ENCODE data around the gene MOB3B.

MOB3B gene

GRCh38 chr9:27518006-27518405 lies 11.6 kb downstream of the MOB3B start:
- no peak for DNase-seq (ENCODE audit: low spot score)
- TF ChIP-seq, protein P1, sequence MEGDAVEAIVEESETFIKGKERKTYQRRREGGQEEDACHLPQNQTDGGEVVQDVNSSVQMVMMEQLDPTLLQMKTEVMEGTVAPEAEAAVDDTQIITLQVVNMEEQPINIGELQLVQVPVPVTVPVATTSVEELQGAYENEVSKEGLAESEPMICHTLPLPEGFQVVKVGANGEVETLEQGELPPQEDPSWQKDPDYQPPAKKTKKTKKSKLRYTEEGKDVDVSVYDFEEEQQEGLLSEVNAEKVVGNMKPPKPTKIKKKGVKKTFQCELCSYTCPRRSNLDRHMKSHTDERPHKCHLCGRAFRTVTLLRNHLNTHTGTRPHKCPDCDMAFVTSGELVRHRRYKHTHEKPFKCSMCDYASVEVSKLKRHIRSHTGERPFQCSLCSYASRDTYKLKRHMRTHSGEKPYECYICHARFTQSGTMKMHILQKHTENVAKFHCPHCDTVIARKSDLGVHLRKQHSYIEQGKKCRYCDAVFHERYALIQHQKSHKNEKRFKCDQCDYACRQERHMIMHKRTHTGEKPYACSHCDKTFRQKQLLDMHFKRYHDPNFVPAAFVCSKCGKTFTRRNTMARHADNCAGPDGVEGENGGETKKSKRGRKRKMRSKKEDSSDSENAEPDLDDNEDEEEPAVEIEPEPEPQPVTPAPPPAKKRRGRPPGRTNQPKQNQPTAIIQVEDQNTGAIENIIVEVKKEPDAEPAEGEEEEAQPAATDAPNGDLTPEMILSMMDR (IDR thresholded peaks at IDR 0.05; ENCODE audit: extremely low read depth, missing control alignments), result no peak

DNA sequence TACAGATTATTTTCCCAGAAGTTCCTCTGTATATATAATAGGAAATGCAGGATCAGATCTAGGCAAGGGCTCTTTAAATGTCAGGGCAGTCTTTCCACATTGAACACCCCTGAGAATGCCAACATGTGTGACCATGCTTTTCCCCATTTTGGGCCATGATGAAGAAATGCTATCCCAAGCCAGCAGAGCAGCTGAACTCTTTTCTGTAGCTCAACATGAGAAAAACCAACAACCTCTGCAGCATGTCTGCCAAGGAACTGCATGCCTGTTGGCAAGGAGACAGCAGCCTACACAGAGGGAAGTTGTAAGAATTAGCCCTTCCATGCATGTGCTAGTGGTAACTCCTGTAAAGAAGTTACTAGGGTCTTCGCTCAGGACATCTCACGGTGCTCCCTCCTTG lies 15.1 kb downstream of the MOB3B start:
- TF ChIP-seq, protein P1 (IDR thresholded peaks at IDR 0.05; ENCODE audit: extremely low read depth, missing control alignments), result no peak
- DNase-seq (ENCODE audit: low spot score), result no peak

- TF ChIP-seq, protein P1 (IDR thresholded peaks at IDR 0.05; ENCODE audit: extremely low read depth, missing control alignments), result no peak
Observed at GRCh38 chr9:27511771-27512170, 17.8 kb downstream of the MOB3B start.

DNA sequence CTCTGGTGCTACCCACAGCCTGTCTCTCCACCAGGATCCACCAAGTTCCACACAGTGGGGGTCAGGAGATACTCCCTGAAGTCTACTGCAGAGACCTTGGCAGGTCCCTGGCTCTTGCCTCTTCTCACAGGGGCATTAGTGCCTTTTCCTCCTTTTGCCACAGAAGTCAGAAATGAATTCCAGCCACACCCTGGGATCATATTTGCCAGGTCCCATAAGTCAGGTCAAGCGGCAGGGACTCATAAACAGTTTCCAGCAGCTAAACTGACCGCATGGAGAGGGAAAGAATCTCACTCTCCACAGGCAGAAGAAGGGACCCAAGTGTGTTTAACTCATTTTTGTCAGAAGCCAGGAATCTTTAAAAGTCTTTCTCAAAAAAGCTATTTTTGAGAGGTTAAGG lies 18.8 kb downstream of the MOB3B start:
- TF ChIP-seq, protein P1 (IDR thresholded peaks at IDR 0.05; ENCODE audit: extremely low read depth, missing control alignments), result no peak
- no peak for DNase-seq (ENCODE audit: low spot score)

More at GRCh38 chr9:27511771-27512170, 17.8 kb downstream of the MOB3B start:
- DNase-seq (ENCODE audit: low spot score), result no peak

DNA sequence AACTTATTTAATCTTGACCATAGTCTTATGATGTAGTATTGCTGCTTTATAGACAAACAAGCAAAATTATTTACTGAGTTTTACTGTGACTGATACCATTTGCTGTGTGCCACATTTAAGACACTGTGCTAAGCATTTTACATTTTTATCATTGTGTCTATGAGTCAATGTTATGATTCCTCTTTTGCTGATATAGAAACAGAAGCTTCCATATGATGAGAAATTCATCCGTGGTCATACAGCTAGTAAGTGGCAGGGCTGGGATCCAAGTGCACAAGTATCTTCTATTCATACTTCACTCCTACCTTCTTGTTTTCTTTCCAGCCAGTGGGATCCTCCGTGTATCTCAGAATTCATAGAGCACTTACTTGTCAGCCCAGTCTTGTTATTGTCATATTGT lies 22.6 kb downstream of the MOB3B start:
- TF ChIP-seq, protein P1 (IDR thresholded peaks at IDR 0.05; ENCODE audit: extremely low read depth, missing control alignments), result no peak
- DNase-seq (ENCODE audit: low spot score), result no peak

GRCh38 chr9:27505744-27506161 lies 23.9 kb downstream of the MOB3B start:
- TF ChIP-seq, protein P1 (IDR thresholded peaks at IDR 0.05; ENCODE audit: extremely low read depth, missing control alignments), result no peak
- no peak for DNase-seq (ENCODE audit: low spot score)

GRCh38 chr9:27504259-27504658 lies 25.4 kb downstream of the MOB3B start:
- DNase-seq (ENCODE audit: low spot score), result no peak
- TF ChIP-seq, protein P1 (IDR thresholded peaks at IDR 0.05; ENCODE audit: extremely low read depth, missing control alignments), result no peak

Data from GM20000 (cell line).